Esophagus squamous epithelium (tissue), 5 donors: ENCODE data around the gene DSCAML1. TPM values are rescaled to one million over a fixed set of nuclear protein-coding genes. Genes with fewer than 3 reads are reported as not detected.

Experiments used
- DNase-seq: peaks from one replicate; lab custom pipeline; 2025; lab: John Stamatoyannopoulos, UW
- H3K27ac ChIP-seq, 4 donors: fragments of 200-600 bp; sonication (generic); one replicate each; pipeline ENCODE4 v1.5.1; 2016 to 2019; ENCODE audit warnings: mild to moderate bottlenecking in 1 of 4
- H3K27me3 ChIP-seq, 4 donors: fragments of 200-600 bp; sonication (generic); 1 replicate in 3 of 4; 2 replicates in 1 of 4; pipeline versions ENCODE4 v1.5.1 to v1.6.0; 2017 to 2021; ENCODE audit warnings: antibody characterized with exemption in 1 of 4
- H3K36me3 ChIP-seq, 3 donors: fragments of 200-600 bp; sonication (generic); one replicate each; pipeline ENCODE4 v1.5.1; 2016 to 2019
- H3K4me1 ChIP-seq, 3 donors: fragments of 200-600 bp; sonication (generic); one replicate each; pipeline ENCODE4 v1.5.1; 2017 to 2019
- H3K4me3 ChIP-seq, 4 donors: fragments of 200-600 bp; sonication (generic); 1 replicate in 3 of 4; 2 replicates in 1 of 4; pipeline ENCODE4 v1.5.1; 2016 to 2019; ENCODE audit warnings: mild to moderate bottlenecking in 2 of 4, moderate library complexity in 1 of 4
- H3K9me3 ChIP-seq, 3 donors: fragments of 200-600 bp; sonication (generic); one replicate each; pipeline ENCODE4 v1.5.1; 2016 to 2019
- CTCF ChIP-seq, 6 experiments: fragments of 450-650 bp in 4 of 6; fragments of 200-600 bp in 2 of 6; sonication (generic) in 2 of 6; IDR thresholded peaks; one replicate each; pipeline ENCODE4 v1.5.1; 2016 to 2019; ENCODE audit warnings: antibody characterized with exemption in 6 of 6, mild to moderate bottlenecking in 4 of 6, moderate library complexity in 4 of 6
- POLR2A ChIP-seq, 4 donors: fragments of 450-650 bp; IDR thresholded peaks; one replicate each; pipeline ENCODE4 v1.6.1; 2017; ENCODE audit warnings: antibody characterized with exemption in 4 of 4, mild to moderate bottlenecking in 4 of 4, moderate library complexity in 3 of 4
- WGBS, 2 donors: methylation state at CpG; one replicate each; pipeline ENCODE4 v1.1.5; 2018; 5-methylcytosine and 5-hydroxymethylcytosine counted together
- intact Hi-C: fragments of 100-400 bp; cut with DNase I; formaldehyde crosslinking; loops from one replicate; pipeline ENCODE4 v1.15.0; 2022
- total RNA-seq, 4 donors: library from RNA; depleted of rRNA; stranded (reverse); fragments of >200 nt; gene quantifications; one replicate each; pipeline ENCODE4 v1.1.0, GENCODE V29; 2016
- donor health status: DM: yes; HTN: yes; CAD: no.

The DSCAML1 gene
- total RNA-seq, 4 donors from 2014 or later: 0.04 to 0.19 TPM; not detected in 2

- H3K27me3 ChIP-seq: peaks cover 0 to 65% (median 0%) of the 10 kb centered on the region in 4 donors
- no peak overlapping the region for H3K4me3 ChIP-seq
- TF ChIP-seq CTCF (IDR thresholded peaks at IDR 0.05): no peak
- TF ChIP-seq POLR2A (IDR thresholded peaks at IDR 0.05): no peak
- WGBS, 2 donors: 57 to 79% methylated on average over 2 of the region's 5 CpGs
- H3K9me3 ChIP-seq: no peaks in the 10 kb centered on the region
- no peaks in the 10 kb centered on the region for H3K4me1 ChIP-seq
- no peak overlapping the region for H3K27ac ChIP-seq
- no peaks in the 10 kb centered on the region for H3K36me3 ChIP-seq
- no peak for DNase-seq
- intact Hi-C loops: no loop called here
Observed at GRCh38 chr11:117586392-117586791, 210.6 kb downstream of the DSCAML1 start.

DNA sequence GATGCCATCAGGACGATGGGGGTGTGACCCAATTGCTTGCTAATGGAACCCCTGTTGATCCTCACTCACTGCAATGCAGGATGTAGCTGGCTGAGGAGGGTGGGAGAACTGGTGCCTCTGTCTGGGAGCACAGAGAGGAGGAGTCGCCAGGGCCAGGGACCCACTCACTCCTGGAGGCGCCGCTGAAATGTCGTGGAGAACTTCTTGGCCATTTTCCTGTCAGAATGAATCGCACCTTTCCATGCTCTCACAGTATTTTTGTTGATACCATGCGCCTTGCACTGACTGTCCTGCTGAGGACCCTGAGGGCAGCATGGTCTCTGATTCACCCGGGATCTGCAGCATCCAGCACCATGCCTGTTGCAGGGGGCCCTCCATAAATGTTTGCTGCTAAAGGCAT lies 211.4 kb downstream of the DSCAML1 start:
- intact Hi-C loops: no loop called here
- no peak for DNase-seq
- Histone ChIP-seq H3K4me1 (no peaks in the 10 kb centered on the region), H3K27me3 (peaks cover 0 to 66% (median 0%) of the 10 kb centered on the region in 4 donors), H3K4me3 (no peak overlapping the region), H3K27ac (no peak overlapping the region), H3K36me3 (no peaks in the 10 kb centered on the region), H3K9me3 (no peaks in the 10 kb centered on the region)
- no peak for TF ChIP-seq CTCF (IDR thresholded peaks at IDR 0.05)
- no peak for TF ChIP-seq POLR2A (IDR thresholded peaks at IDR 0.05)
- WGBS, 2 donors: 73 to 89% methylated on average over 6 to 8 of the region's 8 CpGs

DNA sequence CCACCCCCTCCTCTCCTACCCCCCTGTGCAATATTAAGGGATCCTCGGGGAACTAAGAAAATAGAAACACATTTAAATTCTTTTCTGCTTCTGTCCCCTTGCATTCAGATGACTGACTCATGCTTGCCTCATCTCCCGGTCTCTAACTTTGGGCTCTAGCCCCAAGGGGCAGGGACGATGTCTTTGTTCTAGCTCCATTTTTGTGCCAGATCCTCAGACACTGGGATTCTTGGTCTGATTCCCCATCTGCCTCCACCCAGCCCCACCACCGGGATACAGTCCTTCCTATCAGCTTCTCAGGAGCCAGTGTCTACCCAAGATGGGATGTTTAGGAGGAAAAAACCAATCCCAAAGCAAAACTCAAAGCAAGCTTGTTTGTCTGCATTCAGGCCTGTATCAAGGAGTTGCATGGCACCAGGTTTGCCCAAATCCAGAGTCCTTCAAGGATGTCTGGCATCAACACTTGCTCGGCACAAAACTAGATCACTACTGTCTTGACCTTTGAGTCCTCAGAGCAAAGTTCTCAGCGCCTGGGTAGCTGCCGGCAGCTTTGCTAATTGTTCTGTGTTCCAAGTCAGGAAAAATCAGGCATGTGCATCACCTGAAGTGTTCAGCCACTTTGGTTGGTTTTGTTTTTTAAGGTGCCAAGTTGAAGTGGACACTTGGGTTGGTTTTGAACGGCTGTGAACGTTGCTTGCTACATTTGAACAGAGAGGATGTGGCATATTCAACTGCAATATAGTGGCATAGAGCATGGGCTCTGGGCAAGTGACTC lies 212.8 kb downstream of the DSCAML1 start:
- no peak for TF ChIP-seq POLR2A (IDR thresholded peaks at IDR 0.05)
- no peak for TF ChIP-seq CTCF (IDR thresholded peaks at IDR 0.05)
- H3K9me3 ChIP-seq: no peaks in the 10 kb centered on the region
- intact Hi-C loops: no loop called here
- no peaks in the 10 kb centered on the region for H3K4me1 ChIP-seq
- H3K4me3 ChIP-seq: no peak overlapping the region
- H3K36me3 ChIP-seq: no peaks in the 10 kb centered on the region
- no peak overlapping the region for H3K27ac ChIP-seq
- DNase-seq: no peak
- WGBS, 2 donors: 63 to 70% methylated on average over 8 to 9 of the region's 9 CpGs
- H3K27me3 ChIP-seq: peaks cover 0 to 63% (median 0%) of the 10 kb centered on the region in 4 donors

GRCh38 chr11:117583063-117583801 lies 213.8 kb downstream of the DSCAML1 start:
- peaks cover 0 to 56% (median 0%) of the 10 kb centered on the region in 4 donors for H3K27me3 ChIP-seq
- WGBS, 2 donors: 38 to 58% methylated on average over 9 to 15 of the region's 15 CpGs
- no peak for DNase-seq
- no peaks in the 10 kb centered on the region for H3K36me3 ChIP-seq
- no peak overlapping the region for H3K4me3 ChIP-seq
- intact Hi-C loops: no loop called here
- TF ChIP-seq CTCF (IDR thresholded peaks at IDR 0.05) (no peak), POLR2A (IDR thresholded peaks at IDR 0.05) (no peak)
- H3K9me3 ChIP-seq: no peaks in the 10 kb centered on the region
- H3K4me1 ChIP-seq: no peaks in the 10 kb centered on the region
- no peak overlapping the region for H3K27ac ChIP-seq

DNA sequence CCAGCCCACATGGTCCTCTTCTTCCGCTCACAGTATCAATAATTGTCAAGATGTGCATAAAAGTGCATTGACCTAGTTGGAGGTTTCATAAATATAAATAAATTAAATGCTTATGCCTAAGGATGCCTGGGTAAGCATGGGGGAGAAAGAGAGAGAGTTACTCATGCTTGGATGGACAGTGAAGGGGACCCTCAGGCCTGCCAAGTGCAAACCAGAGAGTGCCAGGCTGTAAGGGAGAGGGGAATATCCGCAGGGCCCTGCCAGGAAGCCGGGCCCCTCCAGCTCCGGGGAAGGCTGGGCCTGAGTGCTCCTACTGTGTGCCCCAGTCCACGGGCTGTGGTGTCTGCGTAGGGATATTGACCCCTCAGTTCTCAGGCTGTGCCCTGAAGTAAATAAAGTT lies 214.6 kb downstream of the DSCAML1 start:
- Histone ChIP-seq H3K4me3 (no peak overlapping the region), H3K27me3 (peaks cover 0 to 48% (median 0%) of the 10 kb centered on the region in 4 donors), H3K36me3 (no peaks in the 10 kb centered on the region), H3K4me1 (no peaks in the 10 kb centered on the region), H3K9me3 (no peaks in the 10 kb centered on the region), H3K27ac (no peak overlapping the region)
- 84 to 87% methylated on average over 4 to 6 of the region's 6 CpGs for WGBS, 2 donors
- intact Hi-C loops: no loop called here
- DNase-seq: no peak
- TF ChIP-seq POLR2A (IDR thresholded peaks at IDR 0.05): no peak
- no peak for TF ChIP-seq CTCF (IDR thresholded peaks at IDR 0.05)
